ENCODE results near the gene EXOC4. TPM values are rescaled to one million over a fixed set of nuclear protein-coding genes. Genes with fewer than 3 reads are reported as not detected.

Gene EXOC4
- total and polyA plus RNA-seq, 2 of the 8 experiments (the other 6 are each of a cell fraction or from before 2014, with no cell fraction given) = 27.0 to 67.3 TPM

DNA sequence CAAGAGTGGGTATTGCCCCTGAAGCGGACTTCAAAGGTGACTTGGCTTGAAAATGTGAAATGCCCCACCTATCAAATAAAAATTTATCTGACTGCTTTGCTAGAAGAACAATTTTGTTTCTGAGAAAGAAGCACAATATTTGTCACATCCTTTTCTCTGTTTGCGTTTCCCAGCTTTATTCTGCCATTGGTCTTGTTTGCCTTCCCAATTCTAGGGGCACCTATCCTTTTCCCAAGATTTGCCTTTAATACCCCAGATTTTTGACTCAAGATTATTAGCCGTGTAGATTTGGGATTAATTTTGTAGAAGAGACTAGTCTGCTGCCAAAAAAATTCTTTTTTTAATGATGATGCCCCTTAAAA lies 764.0 kb downstream of the EXOC4 start (continued):
- TF ChIP-seq, protein P1, sequence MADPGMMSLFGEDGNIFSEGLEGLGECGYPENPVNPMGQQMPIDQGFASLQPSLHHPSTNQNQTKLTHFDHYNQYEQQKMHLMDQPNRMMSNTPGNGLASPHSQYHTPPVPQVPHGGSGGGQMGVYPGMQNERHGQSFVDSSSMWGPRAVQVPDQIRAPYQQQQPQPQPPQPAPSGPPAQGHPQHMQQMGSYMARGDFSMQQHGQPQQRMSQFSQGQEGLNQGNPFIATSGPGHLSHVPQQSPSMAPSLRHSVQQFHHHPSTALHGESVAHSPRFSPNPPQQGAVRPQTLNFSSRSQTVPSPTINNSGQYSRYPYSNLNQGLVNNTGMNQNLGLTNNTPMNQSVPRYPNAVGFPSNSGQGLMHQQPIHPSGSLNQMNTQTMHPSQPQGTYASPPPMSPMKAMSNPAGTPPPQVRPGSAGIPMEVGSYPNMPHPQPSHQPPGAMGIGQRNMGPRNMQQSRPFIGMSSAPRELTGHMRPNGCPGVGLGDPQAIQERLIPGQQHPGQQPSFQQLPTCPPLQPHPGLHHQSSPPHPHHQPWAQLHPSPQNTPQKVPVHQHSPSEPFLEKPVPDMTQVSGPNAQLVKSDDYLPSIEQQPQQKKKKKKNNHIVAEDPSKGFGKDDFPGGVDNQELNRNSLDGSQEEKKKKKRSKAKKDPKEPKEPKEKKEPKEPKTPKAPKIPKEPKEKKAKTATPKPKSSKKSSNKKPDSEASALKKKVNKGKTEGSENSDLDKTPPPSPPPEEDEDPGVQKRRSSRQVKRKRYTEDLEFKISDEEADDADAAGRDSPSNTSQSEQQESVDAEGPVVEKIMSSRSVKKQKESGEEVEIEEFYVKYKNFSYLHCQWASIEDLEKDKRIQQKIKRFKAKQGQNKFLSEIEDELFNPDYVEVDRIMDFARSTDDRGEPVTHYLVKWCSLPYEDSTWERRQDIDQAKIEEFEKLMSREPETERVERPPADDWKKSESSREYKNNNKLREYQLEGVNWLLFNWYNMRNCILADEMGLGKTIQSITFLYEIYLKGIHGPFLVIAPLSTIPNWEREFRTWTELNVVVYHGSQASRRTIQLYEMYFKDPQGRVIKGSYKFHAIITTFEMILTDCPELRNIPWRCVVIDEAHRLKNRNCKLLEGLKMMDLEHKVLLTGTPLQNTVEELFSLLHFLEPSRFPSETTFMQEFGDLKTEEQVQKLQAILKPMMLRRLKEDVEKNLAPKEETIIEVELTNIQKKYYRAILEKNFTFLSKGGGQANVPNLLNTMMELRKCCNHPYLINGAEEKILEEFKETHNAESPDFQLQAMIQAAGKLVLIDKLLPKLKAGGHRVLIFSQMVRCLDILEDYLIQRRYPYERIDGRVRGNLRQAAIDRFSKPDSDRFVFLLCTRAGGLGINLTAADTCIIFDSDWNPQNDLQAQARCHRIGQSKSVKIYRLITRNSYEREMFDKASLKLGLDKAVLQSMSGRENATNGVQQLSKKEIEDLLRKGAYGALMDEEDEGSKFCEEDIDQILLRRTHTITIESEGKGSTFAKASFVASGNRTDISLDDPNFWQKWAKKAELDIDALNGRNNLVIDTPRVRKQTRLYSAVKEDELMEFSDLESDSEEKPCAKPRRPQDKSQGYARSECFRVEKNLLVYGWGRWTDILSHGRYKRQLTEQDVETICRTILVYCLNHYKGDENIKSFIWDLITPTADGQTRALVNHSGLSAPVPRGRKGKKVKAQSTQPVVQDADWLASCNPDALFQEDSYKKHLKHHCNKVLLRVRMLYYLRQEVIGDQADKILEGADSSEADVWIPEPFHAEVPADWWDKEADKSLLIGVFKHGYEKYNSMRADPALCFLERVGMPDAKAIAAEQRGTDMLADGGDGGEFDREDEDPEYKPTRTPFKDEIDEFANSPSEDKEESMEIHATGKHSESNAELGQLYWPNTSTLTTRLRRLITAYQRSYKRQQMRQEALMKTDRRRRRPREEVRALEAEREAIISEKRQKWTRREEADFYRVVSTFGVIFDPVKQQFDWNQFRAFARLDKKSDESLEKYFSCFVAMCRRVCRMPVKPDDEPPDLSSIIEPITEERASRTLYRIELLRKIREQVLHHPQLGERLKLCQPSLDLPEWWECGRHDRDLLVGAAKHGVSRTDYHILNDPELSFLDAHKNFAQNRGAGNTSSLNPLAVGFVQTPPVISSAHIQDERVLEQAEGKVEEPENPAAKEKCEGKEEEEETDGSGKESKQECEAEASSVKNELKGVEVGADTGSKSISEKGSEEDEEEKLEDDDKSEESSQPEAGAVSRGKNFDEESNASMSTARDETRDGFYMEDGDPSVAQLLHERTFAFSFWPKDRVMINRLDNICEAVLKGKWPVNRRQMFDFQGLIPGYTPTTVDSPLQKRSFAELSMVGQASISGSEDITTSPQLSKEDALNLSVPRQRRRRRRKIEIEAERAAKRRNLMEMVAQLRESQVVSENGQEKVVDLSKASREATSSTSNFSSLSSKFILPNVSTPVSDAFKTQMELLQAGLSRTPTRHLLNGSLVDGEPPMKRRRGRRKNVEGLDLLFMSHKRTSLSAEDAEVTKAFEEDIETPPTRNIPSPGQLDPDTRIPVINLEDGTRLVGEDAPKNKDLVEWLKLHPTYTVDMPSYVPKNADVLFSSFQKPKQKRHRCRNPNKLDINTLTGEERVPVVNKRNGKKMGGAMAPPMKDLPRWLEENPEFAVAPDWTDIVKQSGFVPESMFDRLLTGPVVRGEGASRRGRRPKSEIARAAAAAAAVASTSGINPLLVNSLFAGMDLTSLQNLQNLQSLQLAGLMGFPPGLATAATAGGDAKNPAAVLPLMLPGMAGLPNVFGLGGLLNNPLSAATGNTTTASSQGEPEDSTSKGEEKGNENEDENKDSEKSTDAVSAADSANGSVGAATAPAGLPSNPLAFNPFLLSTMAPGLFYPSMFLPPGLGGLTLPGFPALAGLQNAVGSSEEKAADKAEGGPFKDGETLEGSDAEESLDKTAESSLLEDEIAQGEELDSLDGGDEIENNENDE (IDR thresholded peaks at IDR 0.05; ENCODE audit: insufficient replicate concordance, low read length) = no peak
- TF ChIP-seq CBX5 (IDR thresholded peaks at IDR 0.05; ENCODE audit: low read depth, low read length) = no peak
